ENCODE measurements around the gene TOLLIP. TPM values are rescaled to one million over a fixed set of nuclear protein-coding genes. Genes with fewer than 3 reads are reported as not detected.

Gene TOLLIP
- total RNA-seq, 2 donors from 2014 or later, result 44.1 to 46.4 TPM

DNA sequence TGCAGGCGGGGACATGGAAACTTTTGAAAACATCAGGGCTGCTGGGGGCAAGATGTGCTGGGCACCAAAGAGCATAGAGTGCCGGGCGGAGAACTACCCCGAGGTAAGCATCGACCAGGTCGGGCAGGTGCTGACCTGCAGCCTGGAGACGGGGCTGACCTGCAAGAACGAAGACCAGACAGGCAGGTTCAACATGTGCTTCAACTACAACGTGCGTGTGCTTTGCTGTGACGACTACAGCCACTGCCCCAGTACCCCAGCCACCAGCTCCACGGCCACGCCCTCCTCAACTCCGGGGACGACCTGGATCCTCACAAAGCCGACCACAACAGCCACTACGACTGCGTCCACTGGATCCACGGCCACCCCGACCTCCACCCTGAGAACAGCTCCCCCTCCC is 67.1 kb downstream of the TOLLIP start:
- intact Hi-C loops (cut with DNase I), result no loop called here
- DNase-seq (ENCODE audit: low spot score), result no peak

DNA sequence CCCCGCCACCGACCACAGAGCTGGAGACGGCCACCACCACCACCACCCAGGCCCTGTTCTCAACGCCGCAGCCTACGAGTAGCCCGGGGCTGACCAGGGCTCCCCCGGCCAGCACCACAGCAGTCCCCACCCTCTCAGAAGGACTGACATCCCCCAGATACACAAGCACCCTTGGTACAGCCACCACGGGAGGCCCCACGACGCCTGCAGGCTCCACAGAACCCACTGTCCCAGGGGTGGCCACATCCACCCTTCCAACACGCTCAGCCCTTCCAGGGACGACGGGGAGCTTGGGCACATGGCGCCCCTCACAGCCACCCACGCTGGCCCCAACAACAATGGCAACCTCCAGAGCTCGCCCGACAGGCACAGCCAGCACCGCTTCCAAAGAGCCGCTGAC is 67.7 kb downstream of the TOLLIP start:
- intact Hi-C loops (cut with DNase I), result no loop called here
- DNase-seq (ENCODE audit: low spot score), result no peak

DNA sequence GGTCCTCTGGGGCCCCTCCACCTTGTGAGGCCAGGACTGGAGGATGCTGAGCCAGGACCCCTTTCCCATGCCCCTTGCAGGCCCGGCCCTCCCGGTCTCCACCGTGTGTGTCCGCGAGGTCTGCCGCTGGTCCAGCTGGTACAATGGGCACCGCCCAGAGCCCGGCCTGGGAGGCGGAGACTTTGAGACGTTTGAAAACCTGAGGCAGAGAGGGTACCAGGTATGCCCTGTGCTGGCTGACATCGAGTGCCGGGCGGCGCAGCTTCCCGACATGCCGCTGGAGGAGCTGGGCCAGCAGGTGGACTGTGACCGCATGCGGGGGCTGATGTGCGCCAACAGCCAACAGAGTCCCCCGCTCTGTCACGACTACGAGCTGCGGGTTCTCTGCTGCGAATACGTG is 68.7 kb downstream of the TOLLIP start:
- DNase-seq (ENCODE audit: low spot score), result no peak
- intact Hi-C loops (cut with DNase I), result no loop called here

DNA sequence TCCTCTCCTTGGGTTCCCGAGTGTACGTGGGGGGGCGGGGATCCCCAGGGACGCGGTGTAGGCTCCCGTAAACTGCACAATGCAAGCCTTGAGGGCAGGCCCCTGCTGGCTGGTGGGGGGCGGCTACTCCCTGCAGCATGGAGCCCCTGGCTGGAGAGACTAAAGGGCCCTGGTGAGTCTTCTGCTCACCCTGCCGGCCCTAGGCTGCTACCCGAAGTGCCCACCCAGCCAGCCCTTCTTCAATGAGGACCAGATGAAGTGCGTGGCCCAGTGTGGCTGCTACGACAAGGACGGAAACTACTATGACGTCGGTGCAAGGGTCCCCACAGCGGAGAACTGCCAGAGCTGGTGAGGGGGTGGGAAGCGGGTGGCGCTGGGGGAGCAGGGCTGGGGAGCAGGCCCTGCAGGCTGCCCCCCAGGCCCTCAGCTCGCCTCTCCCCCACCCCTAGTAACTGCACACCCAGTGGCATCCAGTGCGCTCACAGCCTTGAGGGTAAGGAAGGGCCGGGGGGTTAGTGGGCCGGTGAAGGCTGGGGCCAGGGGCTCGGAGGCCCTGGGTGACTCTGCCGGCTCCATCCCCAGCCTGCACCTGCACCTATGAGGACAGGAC is 69.7 kb downstream of the TOLLIP start:
- no peak for DNase-seq (ENCODE audit: low spot score)
- intact Hi-C loops (cut with DNase I), result no loop called here

DNA sequence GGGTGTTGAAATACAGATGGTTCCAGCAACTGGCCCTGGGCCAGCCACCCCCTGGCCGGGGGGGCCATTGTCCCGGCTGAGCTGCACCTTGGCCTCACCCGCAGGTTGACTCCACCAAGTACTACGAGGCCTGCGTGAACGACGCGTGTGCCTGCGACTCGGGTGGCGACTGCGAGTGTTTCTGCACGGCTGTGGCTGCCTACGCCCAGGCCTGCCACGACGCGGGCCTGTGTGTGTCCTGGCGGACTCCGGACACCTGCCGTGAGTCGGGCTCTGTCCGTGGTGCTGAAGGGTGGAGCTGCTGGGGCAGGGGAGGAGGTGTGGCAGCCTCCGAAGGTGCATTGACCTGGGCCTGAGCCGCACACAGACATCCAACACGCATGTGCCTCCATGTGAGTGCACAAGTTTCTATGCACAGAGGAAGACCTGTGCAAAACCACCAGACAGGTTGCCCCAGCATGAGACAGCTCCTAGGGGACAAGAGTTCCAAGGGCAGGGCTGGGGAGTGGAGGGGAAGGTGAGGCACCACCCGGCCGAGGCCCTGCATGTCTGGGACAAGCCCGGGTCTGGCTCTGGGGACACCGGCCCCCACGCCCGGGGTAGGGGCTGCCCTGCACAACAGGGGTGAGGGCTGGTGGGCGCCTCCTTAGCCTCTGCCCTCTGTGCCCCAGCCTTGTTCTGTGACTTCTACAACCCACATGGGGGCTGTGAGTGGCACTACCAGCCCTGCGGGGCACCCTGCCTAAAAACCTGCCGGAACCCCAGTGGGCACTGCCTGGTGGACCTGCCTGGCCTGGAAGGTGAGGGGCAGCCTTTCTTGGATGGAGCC is 70.5 kb downstream of the TOLLIP start:
- intact Hi-C loops (cut with DNase I), result no loop called here

DNA sequence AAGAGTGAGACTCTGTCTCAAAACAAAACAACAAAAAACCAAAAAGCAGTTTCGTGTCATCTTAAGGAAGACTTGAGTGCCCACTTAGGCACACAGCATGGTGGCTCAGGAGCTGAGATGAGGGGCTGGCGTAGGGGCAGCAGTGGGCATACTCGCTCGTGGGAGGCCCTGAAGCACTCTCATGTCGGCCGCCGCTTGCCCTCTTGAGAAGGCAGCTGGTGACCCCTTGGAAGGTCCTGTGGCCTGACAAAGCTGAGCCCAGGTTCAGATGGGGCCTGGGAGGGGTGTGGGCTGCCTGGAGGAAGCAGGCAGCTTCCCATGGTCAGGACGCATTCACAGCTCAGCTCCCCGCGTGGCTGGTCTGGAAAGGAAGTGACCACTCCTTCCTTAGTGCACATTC is 71.6 kb downstream of the TOLLIP start:
- DNase-seq (ENCODE audit: low spot score), result no peak
- intact Hi-C loops (cut with DNase I), result no loop called here

More for the DNA sequence above, 70.5 kb downstream of the TOLLIP start:
- no peak for DNase-seq (ENCODE audit: low spot score)

DNA sequence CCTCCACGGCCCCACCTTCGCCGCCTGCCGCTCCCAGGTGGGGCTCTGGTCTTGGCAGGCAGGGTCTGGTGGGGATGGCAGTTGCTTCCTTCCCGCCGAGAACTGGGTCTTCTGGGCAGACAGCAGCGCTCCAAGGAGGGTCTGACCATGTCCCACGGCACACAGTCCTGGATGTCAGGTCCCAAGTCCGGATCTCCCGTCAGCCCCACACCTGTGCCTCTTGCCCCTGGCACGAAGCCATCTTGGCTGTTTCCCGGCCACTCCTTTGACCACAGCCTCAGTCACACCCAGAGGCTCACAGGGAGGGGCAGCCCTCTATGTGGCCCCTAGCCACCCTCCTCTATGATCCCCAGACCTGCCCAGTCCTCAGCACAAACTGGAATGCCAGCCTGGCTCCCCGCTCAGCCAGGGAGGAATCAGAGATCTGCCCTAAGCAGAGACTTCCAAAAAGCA is 72.3 kb downstream of the TOLLIP start:
- intact Hi-C loops (cut with DNase I), result no loop called here
- peak; percentile 74 for DNase-seq (ENCODE audit: low spot score)

DNA sequence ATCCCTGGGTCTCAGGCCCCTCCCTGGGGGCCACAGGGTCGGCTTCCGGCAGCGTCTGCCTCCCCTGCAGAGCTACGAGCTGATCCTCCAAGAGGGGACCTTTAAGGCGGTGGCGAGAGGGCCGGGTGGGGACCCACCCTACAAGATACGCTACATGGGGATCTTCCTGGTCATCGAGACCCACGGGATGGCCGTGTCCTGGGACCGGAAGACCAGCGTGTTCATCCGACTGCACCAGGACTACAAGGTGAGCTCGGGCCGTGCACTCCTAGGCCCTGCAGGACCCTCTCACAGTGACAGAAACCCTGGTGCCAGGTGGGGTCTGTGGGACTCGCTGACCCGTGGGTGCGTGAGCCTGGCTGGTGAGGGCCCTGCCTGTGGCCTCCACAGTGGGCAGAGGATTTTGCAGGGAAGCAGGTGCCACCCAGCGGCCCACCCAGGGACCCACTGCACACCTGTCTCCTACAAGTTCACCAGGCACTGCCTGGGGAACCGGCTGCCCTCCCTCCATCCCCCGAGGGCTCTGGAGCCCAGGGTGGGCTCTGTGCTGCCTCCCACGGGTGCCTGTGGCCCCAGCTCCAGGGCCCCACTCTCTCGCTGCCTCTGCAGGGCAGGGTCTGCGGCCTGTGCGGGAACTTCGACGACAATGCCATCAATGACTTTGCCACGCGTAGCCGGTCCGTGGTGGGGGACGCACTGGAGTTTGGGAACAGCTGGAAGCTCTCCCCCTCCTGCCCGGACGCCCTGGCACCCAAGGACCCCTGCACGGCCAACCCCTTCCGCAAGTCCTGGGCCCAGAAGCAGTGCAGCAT is 72.9 kb downstream of the TOLLIP start:
- intact Hi-C loops (cut with DNase I), result no loop called here
- DNase-seq (ENCODE audit: low spot score), result peak; percentile 79

DNA sequence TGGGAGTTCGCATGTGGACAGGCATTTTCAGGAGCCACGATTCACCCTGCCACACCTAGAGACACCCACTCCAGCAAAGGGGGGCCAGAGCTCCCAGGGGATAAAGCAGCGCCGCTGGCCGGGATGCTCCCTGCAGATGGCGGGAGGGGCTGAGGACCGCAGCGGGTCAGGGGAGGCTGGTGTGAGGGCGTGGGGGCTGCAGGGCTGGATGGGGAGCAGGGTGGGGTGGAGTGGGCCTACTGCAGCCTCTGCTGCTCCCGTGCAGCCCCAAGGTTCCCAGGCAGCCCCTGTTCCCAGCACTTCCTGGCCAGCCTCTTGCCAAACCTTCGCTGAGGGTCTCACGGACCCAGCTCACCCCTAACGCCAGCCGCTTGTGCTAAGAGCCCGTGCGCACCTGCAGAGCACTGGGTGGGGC is 73.5 kb downstream of the TOLLIP start:
- intact Hi-C loops (cut with DNase I), result no loop called here
- peak; percentile 64 for DNase-seq (ENCODE audit: low spot score)

DNA sequence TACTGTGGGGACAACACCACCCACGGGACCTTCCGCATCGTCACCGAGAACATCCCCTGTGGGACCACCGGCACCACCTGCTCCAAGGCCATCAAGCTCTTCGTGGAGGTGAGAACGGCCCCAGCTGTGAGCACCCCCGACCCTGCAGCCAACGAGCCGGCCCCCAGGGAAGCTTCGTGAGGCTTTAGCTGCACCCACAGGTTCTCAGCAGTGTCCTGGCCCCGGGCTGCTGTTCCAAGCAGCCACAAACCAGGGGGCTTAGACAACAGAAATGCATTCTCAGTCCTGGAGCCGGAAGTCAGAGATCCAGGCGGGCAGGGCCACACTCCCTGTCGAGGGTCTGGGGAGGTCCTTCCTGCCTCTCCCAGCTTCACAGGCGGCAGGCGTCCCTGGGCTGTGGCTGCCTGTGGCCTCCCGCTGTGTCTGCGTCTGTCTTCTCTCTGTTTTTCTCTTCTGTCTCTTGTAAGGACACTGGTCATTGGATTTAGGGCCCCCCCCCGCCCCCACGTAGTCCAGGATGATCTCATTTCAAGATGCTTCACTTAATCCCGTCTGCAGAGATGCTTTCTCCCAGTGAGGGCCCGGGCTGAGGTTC is 74.0 kb downstream of the TOLLIP start:
- peak; percentile 72 for DNase-seq (ENCODE audit: low spot score)
- intact Hi-C loops (cut with DNase I), result no loop called here

DNA sequence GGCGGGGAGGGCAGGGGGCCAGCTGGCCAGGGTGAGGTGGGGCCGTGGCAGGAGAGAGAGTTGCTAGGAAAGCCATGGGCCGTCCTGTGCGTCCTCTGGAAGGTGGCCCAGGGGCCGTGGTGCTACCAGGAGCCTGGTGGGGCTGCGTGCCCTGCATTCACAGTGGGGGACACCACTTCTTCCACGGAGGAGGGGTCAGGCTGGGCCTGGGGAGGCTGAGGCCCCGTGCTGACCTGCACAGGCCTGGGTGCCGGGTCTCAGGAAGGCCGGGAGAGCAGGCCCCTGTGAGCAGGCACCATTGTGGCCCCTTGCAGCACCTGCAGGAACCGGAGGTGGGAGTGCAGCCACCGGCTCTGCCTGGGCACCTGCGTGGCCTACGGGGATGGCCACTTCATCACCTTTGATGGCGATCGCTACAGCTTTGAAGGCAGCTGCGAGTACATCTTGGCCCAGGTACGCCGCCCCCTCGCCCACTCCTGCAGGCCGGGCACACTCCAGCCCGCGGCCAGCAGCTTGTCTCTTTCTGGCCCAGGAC is 74.6 kb downstream of the TOLLIP start:
- peak; percentile 75 for DNase-seq (ENCODE audit: low spot score)
- intact Hi-C loops (cut with DNase I), result no loop called here

DNA sequence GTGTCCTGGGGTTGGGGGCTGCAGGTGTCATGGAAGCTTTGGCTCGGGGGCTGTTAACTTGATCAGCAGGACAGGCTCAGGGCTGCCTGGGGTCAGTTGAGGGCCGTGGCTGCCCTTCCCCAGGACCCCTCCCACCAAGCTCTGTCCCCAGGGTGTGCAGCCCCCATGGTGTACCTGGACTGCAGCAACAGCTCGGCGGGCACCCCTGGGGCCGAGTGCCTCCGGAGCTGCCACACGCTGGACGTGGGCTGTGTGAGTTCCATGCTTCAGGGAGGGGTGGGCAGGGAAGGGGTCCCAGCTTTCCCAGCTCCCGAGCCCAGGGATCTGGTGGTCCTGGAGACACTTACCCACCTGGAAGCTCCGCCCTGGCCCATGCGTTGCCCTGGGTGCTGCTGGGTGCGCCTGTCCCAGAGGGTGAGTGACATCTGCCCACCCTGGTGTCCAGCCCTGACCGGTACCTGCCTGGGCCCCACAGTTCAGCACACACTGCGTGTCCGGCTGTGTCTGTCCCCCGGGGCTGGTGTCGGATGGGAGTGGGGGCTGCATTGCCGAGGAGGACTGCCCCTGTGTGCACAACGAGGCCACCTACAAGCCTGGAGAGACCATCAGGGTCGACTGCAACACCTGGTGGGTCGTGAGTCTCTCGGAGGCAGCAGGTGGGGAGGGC is 75.2 kb downstream of the TOLLIP start:
- peak; percentile 77 for DNase-seq (ENCODE audit: low spot score)
- intact Hi-C loops (cut with DNase I), result no loop called here

DNA sequence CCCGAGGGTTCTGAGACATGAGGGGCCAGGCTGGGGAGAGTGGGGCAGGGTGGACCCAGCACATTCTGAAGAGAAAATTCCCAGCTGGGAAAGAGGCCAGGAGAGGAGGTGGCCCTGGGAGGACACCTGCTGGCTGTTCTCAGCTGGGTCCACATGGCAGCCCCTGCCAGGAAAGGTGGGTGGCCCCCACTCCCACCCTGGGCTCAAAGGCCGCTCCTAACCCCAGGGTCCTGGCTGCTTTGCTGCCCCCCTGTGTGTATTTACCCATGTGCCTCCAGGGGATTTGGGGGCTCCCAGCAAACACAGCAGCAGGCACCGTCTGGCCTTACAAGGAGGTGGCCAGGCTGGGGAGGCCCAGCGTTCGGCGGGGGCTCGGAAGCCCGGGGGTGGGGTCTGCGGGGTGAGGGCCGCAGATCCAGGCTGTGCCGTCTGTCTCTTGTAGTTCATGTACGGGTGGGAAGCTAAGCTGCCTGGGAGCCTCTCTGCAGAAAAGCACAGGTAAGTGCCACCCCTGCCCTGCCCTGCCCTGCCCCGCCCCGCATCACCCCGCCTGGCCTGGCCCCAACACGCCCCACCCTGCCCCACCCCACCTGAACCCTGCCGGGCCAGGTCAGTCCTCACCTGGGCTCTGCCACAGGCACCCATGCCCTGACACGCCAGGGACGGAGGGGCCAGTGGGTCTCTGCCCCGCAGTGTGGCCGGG is 75.9 kb downstream of the TOLLIP start:
- DNase-seq (ENCODE audit: low spot score), result no peak
- intact Hi-C loops (cut with DNase I), result loop anchor here in 1 of 2 donors (2.0 kb wide), 1 partner anchor 47 kb away; no protein-coding TSS in a partner anchor

DNA sequence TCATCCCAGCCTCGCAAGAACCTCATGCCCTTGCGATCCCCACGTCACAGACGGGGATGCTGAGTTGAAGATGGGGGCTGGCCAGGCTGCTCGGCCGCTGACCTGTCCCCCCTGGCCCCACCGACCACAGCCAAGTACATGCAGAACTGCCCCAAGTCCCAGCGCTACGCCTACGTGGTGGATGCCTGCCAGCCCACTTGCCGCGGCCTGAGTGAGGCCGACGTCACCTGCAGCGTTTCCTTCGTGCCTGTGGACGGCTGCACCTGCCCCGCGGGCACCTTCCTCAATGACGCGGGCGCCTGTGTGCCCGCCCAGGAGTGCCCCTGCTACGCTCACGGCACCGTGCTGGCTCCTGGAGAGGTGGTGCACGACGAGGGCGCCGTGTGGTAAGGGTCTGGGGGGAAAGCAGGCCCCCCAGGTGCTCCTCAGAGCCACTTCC is 76.5 kb downstream of the TOLLIP start:
- intact Hi-C loops (cut with DNase I), result loop anchor here in 1 of 2 donors (2.0 kb wide), 1 partner anchor 48 kb away; no protein-coding TSS in a partner anchor
- peak; percentile 75 for DNase-seq (ENCODE audit: low spot score)

DNA sequence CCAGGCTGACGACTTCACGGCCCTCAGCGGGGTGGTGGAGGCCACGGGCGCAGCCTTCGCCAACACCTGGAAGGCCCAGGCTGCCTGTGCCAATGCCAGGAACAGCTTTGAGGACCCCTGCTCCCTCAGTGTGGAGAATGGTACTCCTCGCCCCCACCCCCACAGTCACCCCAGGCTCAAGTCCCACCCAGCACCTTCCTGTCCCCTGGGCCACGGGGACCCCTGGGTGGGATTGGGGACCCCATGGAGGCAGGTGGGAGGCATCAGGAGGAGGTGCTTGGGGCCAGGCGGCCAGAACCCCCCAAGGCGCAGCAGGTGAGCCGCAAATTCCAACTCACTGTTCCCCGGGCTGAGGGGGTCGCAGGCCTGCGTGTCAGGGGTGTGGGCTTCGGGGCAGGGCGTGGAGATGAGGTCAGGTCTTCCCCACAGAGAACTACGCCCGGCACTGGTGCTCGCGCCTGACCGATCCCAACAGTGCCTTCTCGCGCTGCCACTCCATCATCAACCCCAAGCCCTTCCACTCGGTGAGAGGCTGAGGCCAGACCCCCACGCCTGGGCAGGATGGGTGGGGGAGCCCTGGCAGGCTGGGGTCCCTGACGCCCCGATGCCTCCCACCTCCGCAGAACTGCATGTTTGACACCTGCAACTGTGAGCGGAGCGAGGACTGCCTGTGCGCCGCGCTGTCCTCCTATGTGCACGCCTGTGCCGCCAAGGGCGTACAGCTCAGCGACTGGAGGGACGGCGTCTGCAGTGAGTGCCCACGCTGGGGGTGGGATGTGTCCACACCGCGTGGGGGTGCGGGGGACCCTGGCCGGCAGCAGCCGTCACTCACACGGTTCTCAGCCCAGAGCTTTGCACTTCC is 77.2 kb downstream of the TOLLIP start:
- peak; percentile 78 for DNase-seq (ENCODE audit: low spot score)
- intact Hi-C loops (cut with DNase I), result loop anchor here in 1 of 2 donors (2.0 kb wide), 1 partner anchor 49 kb away; no protein-coding TSS in a partner anchor

DNA sequence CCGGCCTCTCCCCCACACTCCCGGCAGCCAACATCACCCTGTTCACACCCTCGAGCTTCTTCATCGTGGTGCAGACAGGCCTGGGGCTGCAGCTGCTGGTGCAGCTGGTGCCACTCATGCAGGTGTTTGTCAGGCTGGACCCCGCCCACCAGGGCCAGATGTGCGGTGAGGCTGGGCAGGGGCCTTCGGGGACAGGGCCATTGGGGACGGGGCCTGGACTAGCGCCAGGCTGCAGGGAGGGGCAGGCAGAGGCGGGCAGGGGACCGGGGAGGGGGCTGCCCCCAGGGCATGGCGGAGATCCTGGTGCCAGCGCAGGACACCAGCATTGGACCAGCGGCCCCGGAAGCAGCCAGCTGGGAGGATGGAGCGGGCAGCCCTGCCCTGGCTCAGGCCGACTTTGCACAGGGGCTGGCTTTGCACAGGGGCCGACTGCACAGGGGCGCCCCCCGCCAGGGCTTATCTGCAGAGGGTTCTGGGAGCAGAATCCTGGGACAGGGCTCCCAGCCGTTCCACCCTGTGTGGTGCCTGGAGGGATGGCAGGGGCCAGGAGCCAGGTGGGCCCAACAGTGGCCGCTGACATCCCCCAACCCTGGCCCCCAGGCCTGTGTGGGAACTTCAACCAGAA is 77.9 kb downstream of the TOLLIP start:
- DNase-seq (ENCODE audit: low spot score), result peak; percentile 73
- intact Hi-C loops (cut with DNase I), result loop anchor here in 1 of 2 donors (2.0 kb wide), 1 partner anchor 49 kb away; no protein-coding TSS in a partner anchor

Measured in posterior vena cava (tissue), 2 donors.